CD4-positive, alpha-beta T cell treated with Interleukin-6 at 100 ng/mL for 8 hours (primary cell): ENCODE results near the gene STX5.
"Not testable (repeated sequence)": the region's sequence is repeated elsewhere in the genome, so short reads cannot be mapped to it uniquely, and the experiment has no call there.

Experiments
- DNase-seq: peaks from one replicate; pipeline ENCODE4 v3.0.0-alpha.2; 2020; ENCODE audit warnings: mixed read lengths, low spot score

The STX5 gene

DNA sequence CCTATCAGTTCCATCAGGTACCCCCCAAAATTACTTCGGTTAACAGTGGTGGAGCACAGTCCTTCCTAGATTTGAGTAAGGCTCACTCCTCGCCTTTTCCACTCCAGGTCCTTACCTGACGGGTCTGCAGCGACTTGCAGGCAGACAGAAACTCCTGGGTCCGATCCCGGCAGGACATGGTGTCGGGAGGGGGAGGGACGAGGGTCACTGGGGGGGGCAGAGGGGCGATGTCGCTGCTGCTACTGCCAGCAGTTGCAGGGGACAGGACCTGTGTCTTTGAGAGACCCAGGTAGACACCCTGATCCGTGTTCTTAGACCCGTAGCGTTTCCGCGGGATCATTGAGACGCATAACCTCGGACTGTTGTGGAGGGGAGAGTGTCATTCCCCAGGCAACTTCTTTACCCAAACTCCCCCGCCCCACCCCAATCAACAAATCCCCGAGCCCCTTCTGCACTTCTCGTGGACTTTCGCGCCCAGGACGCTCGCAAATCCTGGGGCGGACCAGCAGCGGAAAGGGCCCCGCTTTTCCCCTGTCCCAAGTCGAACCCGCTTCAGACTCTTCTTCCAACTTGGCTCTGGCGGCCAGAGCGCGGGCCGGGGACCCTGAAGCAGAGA is 839 bp downstream of the STX5 start:
- DNase-seq: no peak

- not testable (repeated sequence) for DNase-seq
Measured at GRCh38 chr11:62828130-62828529, 3.7 kb downstream of the STX5 start.

DNA sequence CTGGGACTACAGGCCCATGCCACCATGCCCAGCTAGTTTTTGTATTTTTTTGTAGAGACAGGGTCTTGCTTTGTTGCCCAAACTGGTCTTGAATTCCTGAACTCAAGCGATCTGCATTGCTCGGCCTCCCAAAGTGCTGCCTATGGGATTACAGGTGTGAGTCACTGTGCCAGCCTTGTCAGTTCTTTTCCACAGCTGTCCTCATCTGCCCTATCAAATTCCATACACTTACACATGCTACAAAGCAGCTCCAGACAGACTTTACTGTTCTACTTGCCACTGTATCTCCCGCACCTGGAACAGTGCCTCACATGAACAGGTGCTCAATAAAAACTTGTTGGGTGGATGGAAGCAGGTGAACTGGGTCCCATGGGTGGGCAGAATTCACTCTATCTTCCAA is 8.2 kb downstream of the STX5 start:
- DNase-seq: no peak

- no peak for DNase-seq
Measured at GRCh38 chr11:62817129-62817528, 14.7 kb downstream of the STX5 start.

DNA sequence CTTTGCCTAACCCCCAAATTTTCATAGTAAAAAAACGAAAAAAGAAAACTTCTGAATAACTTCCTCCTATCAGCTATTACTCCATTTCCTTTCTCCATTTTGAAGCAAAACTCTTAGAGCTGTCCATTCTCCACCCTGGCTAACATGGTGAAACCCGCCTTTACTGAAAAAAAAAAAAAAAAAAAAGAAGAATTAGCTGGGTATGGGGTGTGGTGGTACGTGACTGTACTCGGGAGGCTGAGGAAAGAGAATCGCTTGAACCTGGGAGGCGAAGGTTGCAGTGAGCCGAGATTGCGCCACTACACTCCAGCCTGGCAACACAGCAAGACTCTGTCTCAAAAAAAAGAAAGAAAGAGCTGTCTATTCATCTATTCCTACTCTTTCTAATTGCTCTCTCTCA is 15.3 kb downstream of the STX5 start:
- no peak for DNase-seq

DNA sequence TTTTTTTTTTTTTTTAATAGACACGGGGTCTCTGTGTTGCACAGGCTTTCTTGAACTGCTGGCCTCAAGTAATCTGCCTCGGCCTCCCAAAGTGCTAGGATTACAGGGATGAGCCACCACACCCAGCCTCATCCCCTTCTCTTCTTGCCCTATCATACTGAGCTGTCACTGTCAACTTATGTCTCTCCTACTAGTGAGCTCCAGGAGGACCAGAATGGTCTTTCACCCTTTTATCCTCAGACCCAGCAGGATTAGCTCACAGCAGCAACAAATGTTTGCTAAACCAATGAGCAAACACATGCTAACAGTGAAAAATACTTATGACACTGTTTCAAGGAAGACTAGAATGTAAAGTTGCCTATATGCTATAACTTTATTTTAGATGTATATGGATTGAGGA is 20.2 kb downstream of the STX5 start:
- DNase-seq: no peak

DNA sequence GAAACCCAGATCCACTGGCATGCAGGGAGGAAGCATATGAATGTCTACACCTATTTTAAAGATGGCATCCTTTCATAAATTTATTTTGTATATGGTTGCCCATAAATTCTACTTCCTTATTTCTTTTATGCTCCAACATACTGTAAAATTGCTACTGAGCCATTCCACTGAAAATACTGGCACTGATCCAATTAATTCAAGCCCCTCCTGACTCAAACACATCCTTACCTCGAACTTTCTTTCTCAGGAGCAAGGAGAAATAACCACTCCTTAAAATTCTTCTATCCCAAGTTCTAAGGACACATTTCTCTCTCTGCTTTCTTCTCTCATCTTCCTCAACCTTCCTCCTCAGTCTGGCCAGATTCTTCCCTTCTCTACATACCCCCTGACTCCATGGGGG is 21.1 kb downstream of the STX5 start:
- DNase-seq: no peak

DNA sequence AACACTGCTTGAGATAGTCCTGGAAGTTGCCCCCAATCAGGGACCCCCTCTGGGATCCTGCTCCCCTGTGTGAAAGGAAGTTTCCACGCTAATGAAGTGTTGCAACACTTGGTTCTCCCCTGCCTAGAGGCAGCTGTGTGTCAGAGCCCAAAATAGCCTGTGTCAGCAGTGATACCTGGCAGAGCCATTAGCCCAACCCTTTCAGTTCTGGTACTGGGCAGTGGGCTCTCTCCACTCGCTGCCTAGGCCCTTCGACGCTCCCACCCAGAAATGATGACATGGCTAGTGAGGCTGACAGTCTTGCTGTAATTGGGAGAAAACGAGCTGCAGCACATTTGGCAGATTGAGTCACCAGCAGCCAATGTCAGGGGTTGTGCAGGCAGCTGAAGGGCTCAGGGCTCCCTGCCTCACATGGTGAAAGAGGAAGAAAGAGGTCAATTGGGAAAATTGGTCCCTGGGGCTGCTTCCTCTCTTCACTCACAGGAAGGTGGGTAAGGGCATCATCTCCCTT is 25.2 kb downstream of the STX5 start:
- no peak for DNase-seq

- DNase-seq: no peak
Measured at GRCh38 chr11:62805961-62806441, 25.9 kb downstream of the STX5 start.

DNA sequence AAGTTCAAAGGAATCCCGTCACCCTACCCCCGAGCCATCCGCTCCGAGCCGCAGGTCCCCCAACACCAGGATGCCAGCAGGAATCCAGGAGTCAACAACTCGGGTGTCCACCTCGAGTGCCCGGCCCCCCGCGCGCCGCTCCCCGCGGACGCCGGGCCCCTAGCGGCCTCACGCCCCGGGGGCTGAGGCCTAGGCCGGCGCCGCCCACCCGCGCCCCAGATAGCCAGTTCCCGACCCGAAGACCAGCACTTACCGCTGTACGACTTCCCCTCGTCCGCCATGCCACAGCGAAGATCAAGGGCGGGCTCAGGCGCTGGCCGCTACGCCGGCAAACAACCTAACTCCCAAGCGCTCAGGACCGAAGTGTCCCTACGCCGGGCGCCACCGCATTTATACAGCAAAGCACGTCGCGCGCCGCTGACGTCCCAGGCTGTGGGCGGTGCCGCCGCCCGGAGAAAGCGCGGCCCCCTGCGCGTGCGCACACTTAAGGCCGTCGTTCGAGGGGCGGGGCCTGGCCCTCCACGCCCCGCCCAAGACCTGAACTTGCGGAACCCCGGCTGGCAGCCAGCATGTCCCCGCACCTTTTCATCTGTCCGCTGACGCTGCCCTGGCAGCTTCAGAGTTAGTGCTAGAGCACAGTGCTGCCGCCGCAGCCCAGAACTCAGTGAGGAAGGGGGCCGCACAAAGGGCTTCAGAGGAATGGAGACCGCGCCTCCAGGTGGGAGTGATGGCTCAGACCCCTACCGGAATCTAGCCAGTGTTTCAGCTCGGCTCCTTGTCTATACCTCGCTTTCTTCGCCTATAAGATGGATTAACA is 26.6 kb downstream of the STX5 start, which contains the start of gene NXF1:
Gene NXF1, minus strand, starts transcription at position 365 of the 817 bp plus-strand sequence. Its CDS starts 84 bp downstream, at position 281.
- DNase-seq: peak; percentile 93

- DNase-seq: no peak
Measured at GRCh38 chr11:62804310-62805075, 27.4 kb downstream of the STX5 start.

DNA sequence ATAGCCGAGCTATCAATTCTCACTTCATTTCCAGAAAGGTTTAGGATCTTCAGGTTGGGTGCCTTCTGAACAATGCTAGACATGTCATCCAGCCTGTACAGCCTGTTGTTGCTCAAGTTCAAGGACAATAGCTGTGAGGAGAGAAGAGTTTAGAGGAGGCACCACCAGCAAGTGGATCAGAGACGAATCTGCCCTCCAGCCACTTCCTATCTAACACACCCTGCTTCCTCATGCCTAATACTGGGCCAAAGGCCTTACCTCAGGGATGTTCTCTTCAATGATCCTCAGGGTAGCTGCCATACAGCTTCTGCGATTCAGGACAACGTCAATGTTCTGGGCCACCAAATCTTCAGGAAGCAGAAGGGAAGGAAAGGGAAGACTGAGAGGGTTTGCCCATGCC is 30.8 kb downstream of the STX5 start:
- DNase-seq: no peak

GRCh38 chr11:62799486-62799885 is 32.4 kb downstream of the STX5 start:
- no peak for DNase-seq

- DNase-seq: no peak
Measured at GRCh38 chr11:62796281-62796680, 35.6 kb downstream of the STX5 start.

DNA sequence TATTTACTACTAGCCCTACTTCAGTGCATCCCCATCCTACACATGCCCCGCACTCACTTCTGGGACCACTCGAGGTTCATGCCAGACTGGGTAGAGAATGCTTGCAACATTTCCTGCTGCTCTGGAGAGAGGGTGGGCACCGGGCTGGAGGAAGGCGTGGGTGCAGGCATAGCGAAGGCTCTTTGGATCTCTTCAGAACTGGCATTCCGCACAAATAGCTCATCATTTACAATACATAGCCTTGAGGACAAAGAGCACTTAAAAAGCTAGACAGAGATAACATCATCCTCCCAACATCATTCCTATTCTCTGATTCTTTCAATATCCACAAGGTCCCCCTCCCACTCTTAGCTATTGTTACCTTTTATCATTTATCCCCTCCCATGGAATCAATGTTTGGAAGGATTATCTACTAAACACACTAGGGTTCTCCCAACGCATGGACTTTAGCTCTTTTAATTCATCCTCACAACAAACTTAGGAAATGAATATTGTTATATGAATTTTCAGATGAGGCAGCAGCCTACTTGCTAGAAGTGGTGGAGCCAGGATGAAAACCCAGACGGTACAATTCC is 37.6 kb downstream of the STX5 start:
- DNase-seq: no peak

- no peak for DNase-seq
Measured at GRCh38 chr11:62792202-62792575, 39.7 kb downstream of the STX5 start.

DNA sequence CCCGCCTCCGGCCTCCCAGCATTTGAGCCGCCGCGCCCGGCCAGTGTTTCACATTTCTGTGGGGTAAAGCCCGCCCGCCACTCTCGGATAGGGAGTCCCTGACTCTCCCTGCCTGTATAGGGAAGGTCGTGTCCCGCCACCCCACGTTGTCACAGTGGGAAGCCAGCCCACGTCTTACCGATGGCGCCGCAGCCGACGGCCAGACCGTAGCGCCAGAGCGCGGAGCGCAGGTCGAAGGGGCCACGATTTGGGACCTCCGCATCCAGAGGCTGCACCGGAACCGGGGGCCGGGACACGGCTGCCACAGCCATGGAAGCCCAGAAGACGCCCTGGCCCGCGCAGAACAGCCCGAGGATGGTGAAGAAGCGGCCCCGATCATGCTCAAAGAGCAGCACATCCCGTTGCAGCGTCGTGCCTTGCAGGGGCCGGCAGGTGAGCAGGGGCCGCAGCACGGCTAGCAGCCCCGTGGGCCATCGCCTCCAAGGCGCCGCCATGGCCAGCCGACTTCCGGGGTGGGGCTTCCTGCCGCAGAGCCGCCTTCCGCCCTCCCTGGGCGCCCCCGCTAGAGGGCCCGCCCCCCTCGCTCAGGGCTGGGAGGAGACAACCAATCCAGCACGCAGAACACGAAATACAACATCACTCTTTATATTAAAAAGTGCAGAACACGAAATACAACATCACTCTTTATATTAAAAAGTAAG is 40.2 kb downstream of the STX5 start, which contains the start of gene TMEM223:
Gene TMEM223, minus strand, starts transcription at position 506 of the 701 bp plus-strand sequence. Its CDS starts 12 bp downstream, at position 494.
- peak; percentile 88 for DNase-seq

GRCh38 chr11:62789576-62789975 is 42.3 kb downstream of the STX5 start:
- DNase-seq: no peak

DNA sequence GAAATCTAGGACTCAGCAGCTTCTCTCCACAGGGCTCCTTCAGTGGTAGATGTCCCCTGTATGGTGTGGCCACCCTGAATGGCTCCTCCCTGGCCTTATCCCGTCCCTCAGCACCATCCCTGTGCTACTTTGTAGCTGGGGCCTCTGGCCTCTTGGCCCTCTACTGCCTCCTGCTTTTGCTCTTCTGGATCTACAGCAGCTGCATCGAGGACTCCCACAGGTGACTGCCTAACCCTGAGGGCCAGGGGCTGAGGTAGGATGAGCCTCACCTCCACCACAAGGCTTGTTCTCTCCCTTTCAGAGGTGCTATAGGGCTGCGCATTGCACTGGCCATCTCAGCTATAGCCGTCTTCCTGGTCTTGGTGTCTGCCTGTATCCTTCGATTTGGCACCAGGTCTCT is 42.9 kb downstream of the STX5 start:
- no peak for DNase-seq

DNA sequence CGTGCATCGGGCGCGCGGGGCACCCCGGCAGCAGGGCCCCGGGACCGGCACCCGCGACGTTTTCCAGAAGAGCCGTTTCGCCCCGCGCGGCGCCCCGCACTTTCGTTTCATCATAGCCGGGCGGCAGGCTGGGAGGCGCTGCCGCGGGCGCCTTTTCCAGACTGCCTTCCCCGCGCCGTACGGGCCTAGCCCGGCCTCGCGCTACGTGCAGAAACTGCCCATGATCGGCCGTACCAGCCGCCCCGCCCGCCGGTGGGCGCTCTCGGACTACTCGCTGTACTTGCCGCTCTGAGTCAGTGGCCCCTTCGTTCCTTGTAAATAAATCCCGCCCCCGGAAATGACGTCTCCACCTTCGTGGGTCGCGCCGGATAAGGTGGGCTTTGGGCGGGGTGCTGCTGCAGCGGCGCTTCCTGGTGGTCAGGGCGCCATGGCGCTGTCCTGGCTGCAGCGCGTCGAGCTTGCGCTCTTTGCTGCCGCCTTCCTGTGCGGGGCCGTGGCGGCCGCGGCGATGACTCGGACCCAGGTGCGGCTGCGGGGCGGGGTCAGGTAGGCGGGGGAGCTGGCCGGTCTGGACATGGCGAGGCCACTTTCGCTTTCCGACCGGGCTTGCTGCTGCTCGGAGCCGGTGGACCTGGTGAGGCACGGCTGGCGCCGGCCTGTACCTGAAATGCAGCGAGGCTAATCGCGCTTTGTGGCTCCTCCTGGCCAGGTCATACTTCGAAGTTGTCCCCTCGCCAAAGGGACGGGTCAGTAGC is 44.7 kb downstream of the STX5 start, which contains the start of gene TMEM179B:
Gene TMEM179B, plus strand, starts transcription at position 398 of the 755 bp plus-strand sequence. Its CDS starts 30 bp downstream, at position 428.
- peak; percentile 98 for DNase-seq
